Gastrocnemius medialis (tissue), 4 donors: ENCODE measurements around the gene PRKACG. TPM values are rescaled to one million over a fixed set of nuclear protein-coding genes. Genes with fewer than 3 reads are reported as not detected.

Experiments used
- ATAC-seq, 2 donors: fragments of 150-250 bp; one replicate each; pipeline ENCODE4 v1.9.1; 2016
- DNase-seq, 2 donors: peaks; one replicate each; pipeline ENCODE4 v3.0.0-alpha.2; 2019
- H3K27ac ChIP-seq, 4 donors: fragments of 200-600 bp; sonication (generic); 1 replicate in 1 of 4; 2 replicates in 3 of 4; pipeline ENCODE4 v1.5.1; 2016 to 2018; ENCODE audit warnings: mild to moderate bottlenecking in 2 of 4, moderate library complexity in 1 of 4
- H3K27me3 ChIP-seq, 3 donors: fragments of 200-600 bp; sonication (generic) in 2 of 3; 1 replicate in 1 of 3; 2 replicates in 2 of 3; pipeline versions ENCODE4 v1.5.1 to v1.6.0; 2016 to 2019; ENCODE audit warnings: mild to moderate bottlenecking in 1 of 3, moderate library complexity in 1 of 3
- H3K36me3 ChIP-seq, 2 donors: fragments of 200-600 bp; sonication (generic) in 1 of 2; one replicate each; pipeline ENCODE4 v1.5.1; 2017 to 2018
- H3K4me1 ChIP-seq, 2 donors: fragments of 200-600 bp; sonication (generic) in 1 of 2; one replicate each; pipeline ENCODE4 v1.5.1; 2016 to 2017; ENCODE audit warnings: mild to moderate bottlenecking in 2 of 2
- H3K4me3 ChIP-seq, 4 donors: fragments of 200-600 bp; sonication (generic) in 3 of 4; 1 replicate in 1 of 4; 2 replicates in 3 of 4; pipeline ENCODE4 v1.5.1; 2016 to 2019; ENCODE audit warnings: mild to moderate bottlenecking in 2 of 4
- H3K9me3 ChIP-seq, 3 donors: fragments of 200-600 bp; sonication (generic) in 2 of 3; 1 replicate in 1 of 3; 2 replicates in 2 of 3; pipeline ENCODE4 v1.5.1; 2016 to 2019
- CTCF ChIP-seq, 5 experiments: fragments of 450-650 bp in 3 of 5; fragments of 200-600 bp in 2 of 5; sonication (generic) in 2 of 5; IDR thresholded peaks in 4 of 5; conservative IDR thresholded peaks in 1 of 5; 1 replicate in 4 of 5; 2 replicates in 1 of 5; pipeline ENCODE4 v1.5.1; 2016 to 2019; ENCODE audit warnings: antibody characterized with exemption in 5 of 5, mild to moderate bottlenecking in 3 of 5, moderate library complexity in 3 of 5
- POLR2A ChIP-seq, 2 donors: fragments of 450-650 bp; IDR thresholded peaks; one replicate each; pipeline ENCODE4 v1.6.1; 2017; ENCODE audit warnings: antibody characterized with exemption in 2 of 2, mild to moderate bottlenecking in 2 of 2, moderate library complexity in 2 of 2
- in situ Hi-C, 4 donors: fragments of 200-750 bp; cut with MboI; loops; one replicate each; pipeline versions ENCODE4 v1.15.0 to v1.8.0; 2017; ENCODE audit warnings: low sequenced_read_pairs in 4 of 4
- intact Hi-C: fragments of 100-400 bp; cut with DNase I; formaldehyde crosslinking; loops from one replicate; pipeline ENCODE4 v1.15.1; 2023; ENCODE audit warnings: low total_unique reads
- total RNA-seq, 4 donors: library from RNA; depleted of rRNA; stranded (reverse); fragments of >200 nt; gene quantifications; one replicate each; pipeline versions ENCODE4 v1.1.0 to v1.2.3, GENCODE V29; 2016

Gene PRKACG
- total RNA-seq, 4 donors from 2014 or later, result not detected

- DNase-seq, result no peak
- intact Hi-C loops, result no loop called here
- H3K9me3 ChIP-seq, result no peaks in the 10 kb centered on the region
- H3K27me3 ChIP-seq, result no peaks in the 10 kb centered on the region
- in situ Hi-C loops, result loop anchor here in 1 of 4 donors (10.0 kb wide), 1 partner anchor 49 kb away; no protein-coding TSS in a partner anchor
- no peaks in the 10 kb centered on the region for H3K36me3 ChIP-seq
- TF ChIP-seq CTCF (IDR thresholded peaks at IDR 0.05 in 4 of 5, conservative IDR thresholded peaks at IDR 0.05 in 1 of 5), result no peak
- TF ChIP-seq POLR2A (IDR thresholded peaks at IDR 0.05), result no peak
- H3K4me1 ChIP-seq, result no peaks in the 10 kb centered on the region
- no peak for ATAC-seq
- H3K4me3 ChIP-seq, result no peak overlapping the region
- no peak overlapping the region for H3K27ac ChIP-seq
Observed at GRCh38 chr9:68964102-68964541, 49.8 kb downstream of the PRKACG start.

GRCh38 chr9:68963416-68963815 lies 50.5 kb downstream of the PRKACG start:
- no peak for TF ChIP-seq POLR2A (IDR thresholded peaks at IDR 0.05)
- no peak for TF ChIP-seq CTCF (IDR thresholded peaks at IDR 0.05 in 4 of 5, conservative IDR thresholded peaks at IDR 0.05 in 1 of 5)

More at GRCh38 chr9:68963416-68963815, 50.5 kb downstream of the PRKACG start:
- Histone ChIP-seq H3K27me3 (no peaks in the 10 kb centered on the region), H3K9me3 (no peaks in the 10 kb centered on the region), H3K27ac (no peak overlapping the region), H3K4me1 (no peaks in the 10 kb centered on the region), H3K36me3 (no peaks in the 10 kb centered on the region), H3K4me3 (no peak overlapping the region)
- ATAC-seq (no peak), DNase-seq (no peak)
- intact Hi-C loops (no loop called here), in situ Hi-C loops (loop anchor here in 1 of 4 donors (10.0 kb wide), 1 partner anchor 49 kb away; no protein-coding TSS in a partner anchor)

Other genes with a start within 250 kb of the PRKACG start
- gene FXN, start 21.6 kb upstream of the PRKACG start, total RNA-seq, result 10 to 100 TPM in 2 of 4 donors, 1 to 10 TPM in 2; 5.5 to 23.4 (median 14.0) TPM
- 10 to 100 TPM; 10.5 to 23.1 (median 17.6) TPM for gene TJP2, start 160.2 kb upstream of the PRKACG start, total RNA-seq